VCaP (cell line): ENCODE results near the gene CHRM1.

Experiments
- H3K27ac ChIP-seq: fragments of 450-650 bp; 2 replicates; pipeline ENCODE4 v1.5.1; 2017
- CTCF ChIP-seq: fragments of 450-650 bp; conservative IDR thresholded peaks from 2 replicates; pipeline ENCODE4 v1.5.1; 2017; ENCODE audit warnings: mild to moderate bottlenecking, moderate library complexity

The CHRM1 gene

GRCh38 chr11:62931499-62932278 lies 10.5 kb upstream of the CHRM1 start:
- no peak overlapping the region for H3K27ac ChIP-seq
- TF ChIP-seq CTCF, result no peak

GRCh38 chr11:62930666-62931065 lies 9.5 kb upstream of the CHRM1 start:
- no peak for TF ChIP-seq CTCF
- no peak overlapping the region for H3K27ac ChIP-seq

- no peak overlapping the region for H3K27ac ChIP-seq
- no peak for TF ChIP-seq CTCF
These were observed 9.0 kb upstream of the CHRM1 start for GRCh38 chr11:62930157-62930556.

- TF ChIP-seq CTCF, result no peak
- no peak overlapping the region for H3K27ac ChIP-seq
These were observed 6.8 kb upstream of the CHRM1 start for GRCh38 chr11:62928011-62928410.

GRCh38 chr11:62926680-62927455 lies 5.7 kb upstream of the CHRM1 start:
- no peak for TF ChIP-seq CTCF
- H3K27ac ChIP-seq, result no peak overlapping the region

GRCh38 chr11:62925745-62926679 lies 4.8 kb upstream of the CHRM1 start:
- no peak for TF ChIP-seq CTCF

GRCh38 chr11:62925308-62925707 lies 4.1 kb upstream of the CHRM1 start:
- no peak for TF ChIP-seq CTCF

More at GRCh38 chr11:62925745-62926679, 4.8 kb upstream of the CHRM1 start:
- H3K27ac ChIP-seq, result no peak overlapping the region

More at GRCh38 chr11:62925308-62925707, 4.1 kb upstream of the CHRM1 start:
- H3K27ac ChIP-seq, result no peak overlapping the region
